Caco-2 (cell line): ENCODE measurements around the gene CYP2A13. TPM values are rescaled to one million over a fixed set of nuclear protein-coding genes. Genes with fewer than 3 reads are reported as not detected.
A peak's percentile ranks its signal among the peaks of the same experiment; 100 is the strongest.
"Not testable (repeated sequence)": the region's sequence is repeated elsewhere in the genome, so short reads cannot be mapped to it uniquely, and the experiment has no call there.

Experiments
- BruUV-seq: library from RNA; stranded (reverse); fragments of 400-500 nt; replicated peaks from 2 replicates; lab custom pipeline; 2021; lab: Mats Ljungman, UMichigan
- CTCF ChIA-PET: fragments of 300-600 bp; sonication (Branson Sonifier 250); formaldehyde crosslinking; loops from one replicate; lab custom pipeline; 2022; ENCODE audit warnings: antibody characterized with exemption; lab: Charles Lee
- POLR2A ChIA-PET: fragments of 300-600 bp; sonication (Branson Sonifier 250); formaldehyde crosslinking; loops from one replicate; lab custom pipeline; 2022; ENCODE audit warnings: antibody characterized with exemption; lab: Charles Lee
- DNase-seq, 2 experiments: peaks; one replicate each; pipeline versions ENCODE4 v3.0.0 to v3.0.0-alpha.2; 2020 to 2022
- H3K27me3 ChIP-seq: replicated peaks from 2 replicates; pipeline ENCODE4 v1.6.0; 2011; ENCODE audit warnings: low read length; ENCODE audit not compliant: control insufficient read depth, insufficient read depth
- H3K36me3 ChIP-seq: 2 replicates; pipeline ENCODE4 v1.5.1; 2011; ENCODE audit warnings: low read length; ENCODE audit not compliant: control insufficient read depth, insufficient read depth
- H3K4me1 ChIP-seq: fragments of 250-450 bp; sonication (Bioruptor Pico); 2 replicates; pipeline ENCODE4 v1.5.1; 2020; ENCODE audit warnings: mild to moderate bottlenecking
- H3K4me3 ChIP-seq: 2 replicates; pipeline ENCODE4 v1.5.1; 2011; ENCODE audit warnings: low read depth, mild to moderate bottlenecking, control low read depth, low read length
- H3K9me3 ChIP-seq: fragments of 250-450 bp; sonication (Bioruptor Pico); 2 replicates; pipeline ENCODE4 v1.5.1; 2020; ENCODE audit warnings: mild to moderate bottlenecking, moderate library complexity
- H3K27ac Mint-ChIP-seq: one replicate; pipeline ENCODE4 v1.8.0; 2022; ENCODE audit warnings: mixed read lengths; ENCODE audit not compliant: unreplicated experiment
- H3K27me3 Mint-ChIP-seq: one replicate; pipeline ENCODE4 v1.8.0; 2022; ENCODE audit warnings: mixed read lengths; ENCODE audit not compliant: insufficient read depth, unreplicated experiment
- H3K36me3 Mint-ChIP-seq: one replicate; pipeline ENCODE4 v1.8.0; 2022; ENCODE audit warnings: mild to moderate bottlenecking, mixed read lengths; ENCODE audit not compliant: insufficient read depth, unreplicated experiment
- H3K4me1 Mint-ChIP-seq: one replicate; pipeline ENCODE4 v1.8.0; 2022; ENCODE audit warnings: low read depth, mixed read lengths; ENCODE audit not compliant: unreplicated experiment
- H3K4me3 Mint-ChIP-seq: one replicate; pipeline ENCODE4 v1.8.0; 2022; ENCODE audit warnings: mild to moderate bottlenecking, moderate library complexity, mixed read lengths; ENCODE audit not compliant: unreplicated experiment
- H3K9me3 Mint-ChIP-seq: one replicate; pipeline ENCODE4 v1.8.0; 2022; ENCODE audit warnings: mixed read lengths; ENCODE audit not compliant: unreplicated experiment
- CTCF ChIP-seq, 2 experiments: fragments of 200-600 bp in 1 of 2; IDR thresholded peaks; 1 replicate in 1 of 2; 2 replicates in 1 of 2; pipeline versions ENCODE4 v1.5.1 to v1.8.0; 2011 to 2022; ENCODE audit warnings: antibody characterized with exemption in 1 of 2, control low read depth in 1 of 2, inconsistent platforms in 1 of 2, low read depth in 1 of 2, low read length in 1 of 2, mild to moderate bottlenecking in 1 of 2, moderate library complexity in 1 of 2; ENCODE audit not compliant: insufficient read depth in 1 of 2, severe bottlenecking in 1 of 2, unreplicated experiment in 1 of 2
- intact Hi-C: fragments of 100-400 bp; cut with micrococcal nuclease; formaldehyde crosslinking; loops from one replicate; pipeline ENCODE4 v1.10.0; 2022; ENCODE audit not compliant: unreplicated experiment
- total RNA-seq: library from RNA; stranded (reverse); gene quantifications from 2 replicates; pipeline ENCODE4 v1.2.3, GENCODE V29; 2022

Gene CYP2A13
- total RNA-seq, 1 experiment from 2014 or later = not detected

GRCh38 chr19:41097302-41097701 lies 9.1 kb downstream of the CYP2A13 start:
- TF ChIP-seq CTCF (IDR thresholded peaks at IDR 0.05; ENCODE audit: insufficient read depth in 1 of 2, low read depth in 1 of 2, low read length in 1 of 2, severe bottlenecking in 1 of 2, unreplicated experiment in 1 of 2) = no peak
- Mint-ChIP-seq H3K9me3 (peaks cover 26% of the 10 kb centered on the region), H3K4me1 (no peaks in the 10 kb centered on the region), H3K4me3 (no peak overlapping the region), H3K27ac (no peak overlapping the region), H3K36me3 (peaks cover 3% of the 10 kb centered on the region), H3K27me3 (peaks cover 2% of the 10 kb centered on the region)
- H3K4me3 ChIP-seq = no peak overlapping the region
- no TSS peak for BruUV-seq
- no peaks in the 10 kb centered on the region for H3K4me1 ChIP-seq
- 0 out of 2 replicates have a peak, but pooled peaks cover 5% of the 10 kb centered on the region for H3K9me3 ChIP-seq
- DNase-seq = no peak
- ChIA-PET POLR2A (no interaction called here), CTCF (no interaction called here)
- H3K27me3 ChIP-seq = no peaks in the 10 kb centered on the region
- intact Hi-C loops = no loop called here
- no peaks in the 10 kb centered on the region for H3K36me3 ChIP-seq

- no peaks in the 10 kb centered on the region for H3K4me1 Mint-ChIP-seq
- intact Hi-C loops = no loop called here
- H3K9me3 ChIP-seq = 0 out of 2 replicates have a peak, but pooled peaks cover 5% of the 10 kb centered on the region
- no peaks in the 10 kb centered on the region for H3K36me3 ChIP-seq
- peaks cover 26% of the 10 kb centered on the region for H3K9me3 Mint-ChIP-seq
- H3K4me1 ChIP-seq = no peaks in the 10 kb centered on the region
- peaks cover 2% of the 10 kb centered on the region for H3K27me3 Mint-ChIP-seq
- no peak overlapping the region for H3K27ac Mint-ChIP-seq
- TF ChIP-seq CTCF (IDR thresholded peaks at IDR 0.05; ENCODE audit: insufficient read depth in 1 of 2, low read depth in 1 of 2, low read length in 1 of 2, severe bottlenecking in 1 of 2, unreplicated experiment in 1 of 2) = no peak
- no peak overlapping the region for H3K4me3 ChIP-seq
- H3K4me3 Mint-ChIP-seq = no peak overlapping the region
- ChIA-PET CTCF (no interaction called here), POLR2A (no interaction called here)
- BruUV-seq = no TSS peak
- peaks cover 7% of the 10 kb centered on the region for H3K36me3 Mint-ChIP-seq
- peak in 1 of 2 experiments; percentile 33 for DNase-seq
- H3K27me3 ChIP-seq = no peaks in the 10 kb centered on the region
These were observed 10.5 kb downstream of the CYP2A13 start for GRCh38 chr19:41098762-41099161.

- not testable (repeated sequence) for H3K27ac Mint-ChIP-seq
These were observed 14.0 kb downstream of the CYP2A13 start for GRCh38 chr19:41102210-41102609.

GRCh38 chr19:41106177-41106576 lies 17.9 kb downstream of the CYP2A13 start:
- ChIA-PET POLR2A (no interaction called here), CTCF (no interaction called here)
- intact Hi-C loops = no loop called here
- H3K4me1 ChIP-seq = no peaks in the 10 kb centered on the region
- H3K27me3 ChIP-seq = no peaks in the 10 kb centered on the region
- H3K36me3 ChIP-seq = no peaks in the 10 kb centered on the region
- Mint-ChIP-seq H3K4me3 (no peak overlapping the region), H3K9me3 (peaks cover 10% of the 10 kb centered on the region), H3K27ac (no peak overlapping the region), H3K27me3 (no peaks in the 10 kb centered on the region), H3K4me1 (no peaks in the 10 kb centered on the region), H3K36me3 (peaks cover 14% of the 10 kb centered on the region)
- BruUV-seq = no TSS peak
- H3K4me3 ChIP-seq = no peak overlapping the region
- no peak for DNase-seq
- peaks cover 6% of the 10 kb centered on the region; the same call in 1 of the 2 replicates for H3K9me3 ChIP-seq
- no peak for TF ChIP-seq CTCF (IDR thresholded peaks at IDR 0.05; ENCODE audit: insufficient read depth in 1 of 2, low read depth in 1 of 2, low read length in 1 of 2, severe bottlenecking in 1 of 2, unreplicated experiment in 1 of 2)

More at GRCh38 chr19:41102210-41102609, 14.0 kb downstream of the CYP2A13 start:
- H3K4me3 ChIP-seq, DNase-seq, POLR2A ChIA-PET, H3K9me3 ChIP-seq, CTCF ChIA-PET, BruUV-seq, H3K4me3 Mint-ChIP-seq, H3K27me3 ChIP-seq, H3K4me1 ChIP-seq, intact Hi-C loops, H3K36me3 ChIP-seq, H3K4me1 Mint-ChIP-seq, H3K27me3 Mint-ChIP-seq: not testable (repeated sequence)
- Mint-ChIP-seq H3K9me3 (peaks cover 26% of the 10 kb centered on the region), H3K36me3 (peaks cover 14% of the 10 kb centered on the region)
